Measurements from ENCODE around the gene TPCN2.

The TPCN2 gene

GRCh38 chr11:69127081-69127850, 78.5 kb downstream of the TPCN2 start:
- in situ Hi-C loops (cut with HindIII; ENCODE audit: low pct_ligation_motif_present, low sequenced_read_pairs): no loop called here
- Histone ChIP-seq H3K27ac (no peak overlapping the region), H3K4me3 (ENCODE audit: low read depth, low read length) (no peak overlapping the region), H3K27me3 (replicated peaks) (no peaks in the 10 kb centered on the region), H3K36me3 (replicated peaks) (no peaks in the 10 kb centered on the region)
- TF ChIP-seq, protein P1, sequence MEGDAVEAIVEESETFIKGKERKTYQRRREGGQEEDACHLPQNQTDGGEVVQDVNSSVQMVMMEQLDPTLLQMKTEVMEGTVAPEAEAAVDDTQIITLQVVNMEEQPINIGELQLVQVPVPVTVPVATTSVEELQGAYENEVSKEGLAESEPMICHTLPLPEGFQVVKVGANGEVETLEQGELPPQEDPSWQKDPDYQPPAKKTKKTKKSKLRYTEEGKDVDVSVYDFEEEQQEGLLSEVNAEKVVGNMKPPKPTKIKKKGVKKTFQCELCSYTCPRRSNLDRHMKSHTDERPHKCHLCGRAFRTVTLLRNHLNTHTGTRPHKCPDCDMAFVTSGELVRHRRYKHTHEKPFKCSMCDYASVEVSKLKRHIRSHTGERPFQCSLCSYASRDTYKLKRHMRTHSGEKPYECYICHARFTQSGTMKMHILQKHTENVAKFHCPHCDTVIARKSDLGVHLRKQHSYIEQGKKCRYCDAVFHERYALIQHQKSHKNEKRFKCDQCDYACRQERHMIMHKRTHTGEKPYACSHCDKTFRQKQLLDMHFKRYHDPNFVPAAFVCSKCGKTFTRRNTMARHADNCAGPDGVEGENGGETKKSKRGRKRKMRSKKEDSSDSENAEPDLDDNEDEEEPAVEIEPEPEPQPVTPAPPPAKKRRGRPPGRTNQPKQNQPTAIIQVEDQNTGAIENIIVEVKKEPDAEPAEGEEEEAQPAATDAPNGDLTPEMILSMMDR (IDR thresholded peaks at IDR 0.05; ENCODE audit: low read depth, low read length, missing control alignments): no peak
- DNase-seq: no peak

DNA sequence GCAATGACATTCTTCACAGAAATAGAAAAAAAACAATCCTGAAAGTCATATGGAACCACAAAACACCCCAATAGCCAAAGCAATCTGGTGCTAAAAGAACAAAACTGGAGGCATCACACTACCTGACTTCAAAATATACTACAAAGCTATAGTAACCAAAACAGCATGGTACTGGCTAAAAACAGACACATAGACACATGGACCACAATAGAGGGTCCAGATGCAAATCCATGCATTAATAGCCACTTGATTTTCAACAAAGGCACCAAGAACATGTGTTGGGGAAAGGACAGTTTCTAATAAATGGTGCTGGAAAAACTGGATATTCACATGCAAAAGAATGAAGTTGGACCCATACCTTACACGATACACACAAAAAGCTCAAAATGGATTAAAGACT, 79.2 kb downstream of the TPCN2 start:
- in situ Hi-C loops (cut with HindIII; ENCODE audit: low pct_ligation_motif_present, low sequenced_read_pairs): no loop called here
- TF ChIP-seq, protein P1 (IDR thresholded peaks at IDR 0.05; ENCODE audit: low read depth, low read length, missing control alignments): no peak
- Histone ChIP-seq H3K4me3 (ENCODE audit: low read depth, low read length) (no peak overlapping the region), H3K27me3 (replicated peaks) (no peaks in the 10 kb centered on the region), H3K27ac (no peak overlapping the region), H3K36me3 (replicated peaks) (no peaks in the 10 kb centered on the region)
- no peak for DNase-seq

GRCh38 chr11:69129053-69129452, 80.3 kb downstream of the TPCN2 start:
- TF ChIP-seq, protein P1 (IDR thresholded peaks at IDR 0.05; ENCODE audit: low read depth, low read length, missing control alignments): no peak
- no peak for DNase-seq
- no peak overlapping the region for H3K27ac ChIP-seq
- in situ Hi-C loops (cut with HindIII; ENCODE audit: low pct_ligation_motif_present, low sequenced_read_pairs): no loop called here
- no peak overlapping the region for H3K4me3 ChIP-seq (ENCODE audit: low read depth, low read length)
- H3K27me3 ChIP-seq (replicated peaks): no peaks in the 10 kb centered on the region
- no peaks in the 10 kb centered on the region for H3K36me3 ChIP-seq (replicated peaks)

DNA sequence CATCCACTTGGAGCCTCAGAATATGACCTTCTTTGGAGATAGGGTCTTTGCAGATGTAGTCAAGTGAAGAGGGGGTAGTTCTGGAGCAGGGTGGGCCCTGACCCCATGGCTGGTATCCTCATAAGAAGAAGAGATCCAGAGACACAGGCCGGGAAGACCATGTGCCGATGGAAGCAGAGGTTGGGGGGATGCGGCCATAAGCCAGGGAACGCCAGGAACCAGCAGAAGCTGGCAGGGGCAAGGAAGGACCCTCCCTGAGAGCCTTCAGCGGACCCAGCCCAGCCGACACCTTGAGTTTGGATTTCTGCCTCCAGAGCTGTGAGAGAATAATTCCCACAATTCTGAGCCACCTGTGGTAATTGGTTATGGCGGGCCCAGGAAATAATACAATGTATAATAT, 80.9 kb downstream of the TPCN2 start:
- H3K27ac ChIP-seq: no peak overlapping the region
- no peaks in the 10 kb centered on the region for H3K36me3 ChIP-seq (replicated peaks)
- H3K4me3 ChIP-seq (ENCODE audit: low read depth, low read length): no peak overlapping the region
- H3K27me3 ChIP-seq (replicated peaks): no peaks in the 10 kb centered on the region
- DNase-seq: no peak
- in situ Hi-C loops (cut with HindIII; ENCODE audit: low pct_ligation_motif_present, low sequenced_read_pairs): no loop called here
- TF ChIP-seq, protein P1 (IDR thresholded peaks at IDR 0.05; ENCODE audit: low read depth, low read length, missing control alignments): no peak

GRCh38 chr11:69130654-69131053, 81.9 kb downstream of the TPCN2 start:
- Histone ChIP-seq H3K4me3 (ENCODE audit: low read depth, low read length) (no peak overlapping the region), H3K36me3 (replicated peaks) (no peaks in the 10 kb centered on the region), H3K27ac (no peak overlapping the region), H3K27me3 (replicated peaks) (no peaks in the 10 kb centered on the region)
- in situ Hi-C loops (cut with HindIII; ENCODE audit: low pct_ligation_motif_present, low sequenced_read_pairs): no loop called here
- TF ChIP-seq, protein P1 (IDR thresholded peaks at IDR 0.05; ENCODE audit: low read depth, low read length, missing control alignments): no peak
- DNase-seq: no peak

DNA sequence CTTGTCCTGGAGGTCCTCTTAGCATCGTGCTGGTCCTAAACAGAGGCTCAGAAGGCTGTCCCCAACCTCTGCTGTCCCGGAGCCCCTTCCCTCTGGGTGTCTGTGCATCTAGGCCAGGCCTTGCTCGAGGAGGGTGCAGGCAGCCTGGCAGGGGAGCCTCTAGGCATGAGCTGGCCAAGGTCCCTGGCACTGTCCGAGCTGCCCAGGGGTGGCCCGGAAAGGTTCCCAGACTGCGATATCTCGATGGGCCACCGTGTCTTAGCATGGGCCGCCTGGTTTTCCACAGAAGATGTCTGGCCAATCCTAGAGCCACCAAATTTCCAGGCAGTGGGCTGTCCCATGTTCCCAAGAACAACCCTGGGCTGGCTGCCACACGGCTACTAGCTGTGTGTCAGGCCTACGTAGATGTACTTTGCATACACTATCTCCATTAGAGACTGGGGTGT, 82.4 kb downstream of the TPCN2 start:
- in situ Hi-C loops (cut with HindIII; ENCODE audit: low pct_ligation_motif_present, low sequenced_read_pairs): no loop called here
- Histone ChIP-seq H3K27me3 (replicated peaks) (no peaks in the 10 kb centered on the region), H3K36me3 (replicated peaks) (no peaks in the 10 kb centered on the region), H3K27ac (no peak overlapping the region), H3K4me3 (ENCODE audit: low read depth, low read length) (no peak overlapping the region)
- TF ChIP-seq, protein P1 (IDR thresholded peaks at IDR 0.05; ENCODE audit: low read depth, low read length, missing control alignments): no peak
- no peak for DNase-seq
